ENCODE data around the gene ERFE. TPM values are rescaled to one million over a fixed set of nuclear protein-coding genes. Genes with fewer than 3 reads are reported as not detected.

The ERFE gene
- total RNA-seq, 2 experiments from 2014 or later = 0.99 to 1.0 TPM

DNA sequence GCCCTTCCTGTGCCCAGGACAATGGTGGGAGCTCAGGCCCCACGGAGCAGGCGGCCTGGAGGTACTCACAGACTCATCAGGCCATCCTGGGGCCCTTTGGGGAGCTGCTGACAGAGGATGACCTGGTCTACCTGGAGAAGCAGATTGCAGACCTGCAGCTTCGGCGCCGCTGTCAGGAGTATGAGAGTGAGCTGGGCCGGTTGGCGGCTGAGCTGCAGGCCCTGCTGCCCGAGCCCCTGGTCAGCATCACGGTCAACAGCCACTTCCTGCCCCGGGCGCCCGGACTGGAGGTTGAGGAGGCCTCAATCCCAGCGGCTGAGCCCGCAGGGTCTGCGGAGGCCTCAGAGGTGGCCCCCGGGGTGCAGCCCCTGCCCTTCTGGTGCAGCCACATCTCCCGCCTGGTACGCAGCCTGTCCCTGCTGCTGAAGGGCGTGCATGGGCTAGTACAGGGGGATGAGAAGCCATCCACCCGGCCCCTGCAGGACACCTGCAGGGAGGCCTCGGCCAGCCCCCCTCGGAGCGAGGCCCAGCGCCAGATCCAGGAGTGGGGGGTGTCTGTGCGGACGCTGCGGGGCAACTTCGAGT lies 28.6 kb upstream of the ERFE start:
- H3K9me3 Mint-ChIP-seq = no peaks in the 10 kb centered on the region
- TF ChIP-seq CTCF (IDR thresholded peaks at IDR 0.05) = no peak
- ChIA-PET CTCF (no interaction called here), POLR2A (no interaction called here)
- H3K27me3 Mint-ChIP-seq = no peaks in the 10 kb centered on the region
- H3K27ac Mint-ChIP-seq = no peak overlapping the region
- intact Hi-C loops (cut with micrococcal nuclease) = no loop called here
- no peak for DNase-seq
- no peak for ATAC-seq
- H3K4me1 Mint-ChIP-seq (ENCODE audit: low read depth) = no peaks in the 10 kb centered on the region
- H3K36me3 Mint-ChIP-seq (ENCODE audit: low read depth) = no peaks in the 10 kb centered on the region
- no peak overlapping the region for H3K4me3 Mint-ChIP-seq

GRCh38 chr2:238130696-238131628 lies 27.8 kb upstream of the ERFE start:
- CTCF ChIA-PET = no interaction called here
- ATAC-seq (no peak), DNase-seq (no peak)
- no peaks in the 10 kb centered on the region for H3K27me3 Mint-ChIP-seq
- H3K4me1 Mint-ChIP-seq (ENCODE audit: low read depth) = no peaks in the 10 kb centered on the region
- intact Hi-C loops (cut with micrococcal nuclease) = no loop called here
- no peak overlapping the region for H3K27ac Mint-ChIP-seq
- no peak overlapping the region for H3K4me3 Mint-ChIP-seq
- no peak for TF ChIP-seq CTCF (IDR thresholded peaks at IDR 0.05)
- POLR2A ChIA-PET = no interaction called here
- no peaks in the 10 kb centered on the region for H3K9me3 Mint-ChIP-seq
- no peaks in the 10 kb centered on the region for H3K36me3 Mint-ChIP-seq (ENCODE audit: low read depth)

- H3K27ac Mint-ChIP-seq = no peak overlapping the region
- no peaks in the 10 kb centered on the region for H3K9me3 Mint-ChIP-seq
- ATAC-seq (no peak), DNase-seq (no peak)
- ChIA-PET CTCF (no interaction called here), POLR2A (no interaction called here)
- no peak for TF ChIP-seq CTCF (IDR thresholded peaks at IDR 0.05)
- H3K36me3 Mint-ChIP-seq (ENCODE audit: low read depth) = no peaks in the 10 kb centered on the region
- H3K4me1 Mint-ChIP-seq (ENCODE audit: low read depth) = no peaks in the 10 kb centered on the region
- no peak overlapping the region for H3K4me3 Mint-ChIP-seq
- intact Hi-C loops (cut with micrococcal nuclease) = no loop called here
- H3K27me3 Mint-ChIP-seq = no peaks in the 10 kb centered on the region
Observed at GRCh38 chr2:238131761-238132462, 26.9 kb upstream of the ERFE start.

DNA sequence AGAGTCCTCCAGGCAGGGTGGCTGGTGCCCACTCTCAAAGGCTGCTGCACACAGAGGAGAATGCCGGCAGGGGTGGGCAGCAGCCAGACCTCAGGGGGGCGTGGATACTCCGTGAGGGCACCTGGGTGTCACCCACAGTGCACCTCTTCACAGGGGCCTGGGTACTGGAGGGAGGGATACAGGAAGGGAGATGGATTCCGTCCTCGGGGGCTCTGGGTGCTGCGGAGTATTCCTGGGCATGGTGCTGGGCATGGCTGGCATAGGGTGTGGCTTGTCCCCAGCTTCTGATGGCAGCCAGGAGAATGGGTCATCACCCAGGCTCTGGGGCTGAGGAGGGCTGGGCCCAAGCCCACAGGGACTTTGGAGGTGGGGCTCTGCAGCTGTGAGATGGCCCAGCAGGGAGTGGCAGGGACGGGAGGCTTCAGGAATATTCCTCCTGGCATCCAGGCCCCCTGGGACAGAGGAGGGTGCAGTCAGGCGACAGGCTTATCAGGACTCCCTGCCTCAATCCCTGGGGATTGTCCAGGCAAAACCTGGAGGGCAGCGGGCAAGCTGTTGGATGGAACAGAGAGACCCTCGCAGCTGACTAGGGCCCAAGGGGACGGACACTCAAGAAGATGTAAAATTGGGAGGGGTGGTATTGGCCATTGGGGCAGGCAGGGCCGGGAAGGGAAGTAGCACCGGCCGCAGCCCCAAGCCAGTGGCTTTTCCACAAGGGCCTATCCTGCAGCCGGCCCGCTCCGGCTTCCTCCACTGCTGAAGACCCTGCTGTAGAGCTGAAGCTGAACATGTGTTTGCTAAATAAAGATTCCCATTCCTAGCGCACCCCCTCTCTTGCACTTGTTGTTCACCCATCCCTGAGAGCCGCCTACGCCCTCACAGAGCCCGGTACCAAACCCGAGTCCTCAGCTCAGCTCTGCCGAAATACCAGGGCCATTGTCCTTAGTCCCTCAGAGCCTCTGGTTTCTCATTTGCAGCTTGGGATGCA lies 26.0 kb upstream of the ERFE start:
- no peak overlapping the region for H3K4me3 Mint-ChIP-seq
- H3K27me3 Mint-ChIP-seq = no peaks in the 10 kb centered on the region
- ATAC-seq (no peak), DNase-seq (no peak)
- TF ChIP-seq CTCF (IDR thresholded peaks at IDR 0.05) = no peak
- ChIA-PET CTCF (interaction anchor here (1.5 kb wide), 1 partner anchor 9 kb away, joined by 3 read pairs; no protein-coding TSS in a partner anchor), POLR2A (interaction anchor here (0.6 to 0.7 kb wide), 2 partner anchors 26 to 943 kb away, joined by 3 to 4 read pairs; partner anchors contain the start of gene ERFE)
- H3K36me3 Mint-ChIP-seq (ENCODE audit: low read depth) = no peaks in the 10 kb centered on the region
- H3K27ac Mint-ChIP-seq = no peak overlapping the region
- no peaks in the 10 kb centered on the region for H3K4me1 Mint-ChIP-seq (ENCODE audit: low read depth)
- intact Hi-C loops (cut with micrococcal nuclease) = no loop called here
- no peaks in the 10 kb centered on the region for H3K9me3 Mint-ChIP-seq
